MM.1S (cell line): ENCODE results near the gene NFKBIZ.

Source experiments
- DNase-seq: peaks from one replicate; pipeline ENCODE4 v3.0.0-alpha.2; 2015
- H2AFZ ChIP-seq: fragments of 300-600 bp; sonication (generic); 2 replicates; pipeline ENCODE4 v1.6.0; 2016; ENCODE audit warnings: antibody characterized with exemption, low read length
- H3F3A ChIP-seq: fragments of 300-600 bp; sonication (generic); 2 replicates; pipeline ENCODE4 v1.6.1; 2016; ENCODE audit warnings: mild to moderate bottlenecking, antibody characterized with exemption, low read length, moderate library complexity, mixed read lengths; ENCODE audit not compliant: insufficient read depth
- H3K27ac ChIP-seq: fragments of 300-600 bp; sonication (generic); 2 replicates; pipeline ENCODE4 v1.5.1; 2016; ENCODE audit warnings: mild to moderate bottlenecking, low read length
- H3K27me3 ChIP-seq: fragments of 300-600 bp; sonication (generic); replicated peaks from 2 replicates; pipeline ENCODE4 v1.6.0; 2016; ENCODE audit warnings: low read length; ENCODE audit not compliant: insufficient read depth
- H3K36me3 ChIP-seq: fragments of 300-600 bp; sonication (generic); replicated peaks from 2 replicates; pipeline ENCODE4 v1.6.1; 2016; ENCODE audit warnings: mild to moderate bottlenecking, low read length, mixed read lengths; ENCODE audit not compliant: insufficient read depth
- H3K4me1 ChIP-seq: fragments of 300-600 bp; sonication (generic); 2 replicates; pipeline ENCODE4 v1.6.1; 2016; ENCODE audit warnings: low read length, mixed read lengths
- H3K4me2 ChIP-seq: fragments of 300-600 bp; sonication (generic); 2 replicates; pipeline ENCODE4 v1.6.0; 2016; ENCODE audit warnings: low read depth, low read length
- H3K4me3 ChIP-seq: fragments of 300-600 bp; sonication (generic); 2 replicates; pipeline ENCODE4 v1.5.1; 2016; ENCODE audit warnings: low read length, mixed read lengths
- H3K79me2 ChIP-seq: fragments of 300-600 bp; sonication (generic); 2 replicates; pipeline ENCODE4 v1.6.1; 2016; ENCODE audit warnings: mixed run types, low read length, mixed read lengths
- H3K9ac ChIP-seq: fragments of 300-600 bp; sonication (generic); 2 replicates; pipeline ENCODE4 v1.6.1; 2016; ENCODE audit warnings: low read length, mixed read lengths
- H3K9me2 ChIP-seq: fragments of 300-600 bp; sonication (generic); replicated peaks from 2 replicates; pipeline ENCODE4 v1.6.1; 2016; ENCODE audit warnings: mild to moderate bottlenecking, low read length, mixed read lengths; ENCODE audit not compliant: insufficient read depth
- H3K9me3 ChIP-seq: fragments of 300-600 bp; sonication (generic); replicated peaks from 2 replicates; pipeline ENCODE4 v1.6.1; 2016; ENCODE audit warnings: mild to moderate bottlenecking, low read length, mixed read lengths; ENCODE audit not compliant: insufficient read depth
- H4K20me1 ChIP-seq: fragments of 300-600 bp; sonication (generic); 2 replicates; pipeline ENCODE4 v1.6.1; 2016; ENCODE audit warnings: mild to moderate bottlenecking, low read length, moderate library complexity, mixed read lengths; ENCODE audit not compliant: insufficient read depth
- EZH2 ChIP-seq: fragments of 300-600 bp; sonication (generic); optimal IDR thresholded peaks from 2 replicates; pipeline ENCODE3; 2017; ENCODE audit warnings: low read depth, mild to moderate bottlenecking, antibody characterized with exemption, low read length, mixed read lengths
- EZH2phosphoT487 ChIP-seq: fragments of 300-600 bp; sonication (generic); IDR thresholded peaks from 2 replicates; pipeline ENCODE4 v1.6.1; 2018; ENCODE audit warnings: antibody characterized with exemption, low read length
- TF ChIP-seq, protein P1 (sequence below): fragments of 300-600 bp; sonication (generic); IDR thresholded peaks from 2 replicates; pipeline ENCODE4 v1.5.1; 2016; ENCODE audit warnings: antibody characterized with exemption, low read length, mixed read lengths

The NFKBIZ gene

DNA sequence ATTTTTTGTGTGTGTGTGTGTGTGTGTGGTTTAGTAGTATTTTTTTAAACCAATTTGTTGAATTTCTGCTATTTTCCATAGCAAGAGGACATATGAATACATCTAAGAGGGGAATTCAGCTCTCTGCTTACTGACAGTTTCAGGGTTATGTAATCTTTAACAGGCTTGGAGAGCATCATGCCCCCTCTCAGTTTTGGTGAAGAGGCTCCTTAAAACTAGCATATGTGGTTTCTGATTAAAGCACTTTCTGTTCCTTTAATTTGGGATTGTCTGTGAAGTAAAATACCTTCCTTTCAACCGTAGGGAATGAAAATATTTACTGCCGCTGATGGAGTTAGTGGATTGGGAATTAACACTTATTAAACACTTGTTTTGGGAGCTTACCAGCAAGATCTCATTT lies 19.4 kb upstream of the NFKBIZ start:
- Histone ChIP-seq H3K4me3 (no peak overlapping the region), H2AFZ (no peak overlapping the region), H3K27me3 (no peaks in the 10 kb centered on the region), H3K27ac (no peak overlapping the region), H3F3A (peaks cover 31% of the 10 kb centered on the region), H3K9me2 (no peaks in the 10 kb centered on the region), H3K4me2 (no peak overlapping the region), H3K36me3 (no peaks in the 10 kb centered on the region), H3K79me2 (peaks cover 26% of the 10 kb centered on the region), H3K4me1 (peaks cover 43% of the 10 kb centered on the region), H3K9ac (no peak overlapping the region), H4K20me1 (peaks cover 4% of the 10 kb centered on the region), H3K9me3 (no peaks in the 10 kb centered on the region)
- TF ChIP-seq EZH2phosphoT487 (no peak), EZH2 (no peak)
- TF ChIP-seq, protein P1, sequence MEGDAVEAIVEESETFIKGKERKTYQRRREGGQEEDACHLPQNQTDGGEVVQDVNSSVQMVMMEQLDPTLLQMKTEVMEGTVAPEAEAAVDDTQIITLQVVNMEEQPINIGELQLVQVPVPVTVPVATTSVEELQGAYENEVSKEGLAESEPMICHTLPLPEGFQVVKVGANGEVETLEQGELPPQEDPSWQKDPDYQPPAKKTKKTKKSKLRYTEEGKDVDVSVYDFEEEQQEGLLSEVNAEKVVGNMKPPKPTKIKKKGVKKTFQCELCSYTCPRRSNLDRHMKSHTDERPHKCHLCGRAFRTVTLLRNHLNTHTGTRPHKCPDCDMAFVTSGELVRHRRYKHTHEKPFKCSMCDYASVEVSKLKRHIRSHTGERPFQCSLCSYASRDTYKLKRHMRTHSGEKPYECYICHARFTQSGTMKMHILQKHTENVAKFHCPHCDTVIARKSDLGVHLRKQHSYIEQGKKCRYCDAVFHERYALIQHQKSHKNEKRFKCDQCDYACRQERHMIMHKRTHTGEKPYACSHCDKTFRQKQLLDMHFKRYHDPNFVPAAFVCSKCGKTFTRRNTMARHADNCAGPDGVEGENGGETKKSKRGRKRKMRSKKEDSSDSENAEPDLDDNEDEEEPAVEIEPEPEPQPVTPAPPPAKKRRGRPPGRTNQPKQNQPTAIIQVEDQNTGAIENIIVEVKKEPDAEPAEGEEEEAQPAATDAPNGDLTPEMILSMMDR, result no peak
- DNase-seq, result no peak

DNA sequence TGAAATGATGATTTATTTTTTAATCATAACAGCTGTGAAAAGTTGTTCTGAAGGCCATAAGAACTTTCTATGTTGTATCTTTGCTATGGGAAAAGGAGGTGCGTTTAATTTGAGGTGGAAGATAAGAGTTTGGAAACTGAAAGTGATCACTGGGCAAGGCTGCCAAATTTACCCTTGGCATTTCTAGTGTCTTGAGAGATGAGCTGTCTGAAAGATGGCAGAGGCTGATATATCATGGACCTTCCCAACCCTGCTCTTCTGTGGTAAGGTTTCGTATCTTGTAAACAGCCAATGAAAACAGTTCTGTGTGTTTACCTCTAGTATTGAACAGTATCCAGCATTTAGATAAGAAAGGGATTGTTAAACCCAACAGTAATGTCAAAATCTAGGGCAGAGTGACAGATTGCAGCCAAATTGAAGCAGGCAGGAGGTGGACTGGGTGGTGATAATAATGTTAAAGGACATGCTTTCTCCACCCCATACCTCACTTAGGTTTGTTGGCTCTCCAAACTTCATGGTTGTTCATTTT lies 15.8 kb upstream of the NFKBIZ start:
- Histone ChIP-seq H3K9me3 (no peaks in the 10 kb centered on the region), H3K27ac (no peak overlapping the region), H3K79me2 (peaks cover 11% of the 10 kb centered on the region), H4K20me1 (no peaks in the 10 kb centered on the region), H2AFZ (no peak overlapping the region), H3F3A (peaks cover under 1% of the 10 kb centered on the region), H3K27me3 (no peaks in the 10 kb centered on the region), H3K9ac (no peak overlapping the region), H3K4me1 (peaks cover 29% of the 10 kb centered on the region), H3K36me3 (no peaks in the 10 kb centered on the region), H3K4me3 (no peak overlapping the region), H3K4me2 (peak overlapping the region; percentile 12; the same call in 1 of the 2 replicates), H3K9me2 (no peaks in the 10 kb centered on the region)
- peak; percentile 39 for DNase-seq
- no peak for TF ChIP-seq EZH2phosphoT487
- TF ChIP-seq EZH2, result no peak
- TF ChIP-seq, protein P1, result no peak

DNA sequence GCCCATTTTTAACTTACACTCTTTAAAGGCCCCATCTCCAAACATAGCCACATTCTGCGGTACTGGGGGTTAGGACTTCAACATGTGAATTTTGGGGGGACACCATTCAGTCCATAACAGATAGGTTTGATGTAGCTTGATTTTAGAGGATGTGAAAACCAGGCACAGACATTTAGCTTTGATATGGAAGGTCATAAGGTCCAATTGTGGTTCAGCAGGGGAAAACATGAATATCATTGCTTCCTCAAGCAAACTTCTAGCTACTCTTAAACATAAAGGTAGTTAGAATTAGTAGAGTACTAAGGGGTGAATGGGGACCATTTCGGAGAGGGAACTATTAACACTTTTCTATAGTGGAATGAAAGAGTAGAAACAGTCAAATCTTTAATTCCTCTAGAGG lies 13.6 kb upstream of the NFKBIZ start:
- Histone ChIP-seq H3K9ac (no peak overlapping the region), H3K4me2 (no peak overlapping the region), H3K4me1 (peaks cover 18% of the 10 kb centered on the region), H3K36me3 (no peaks in the 10 kb centered on the region), H3K9me2 (no peaks in the 10 kb centered on the region), H3K79me2 (no peaks in the 10 kb centered on the region), H3F3A (no peaks in the 10 kb centered on the region), H3K4me3 (no peak overlapping the region), H4K20me1 (no peaks in the 10 kb centered on the region), H3K27ac (no peak overlapping the region), H3K27me3 (no peaks in the 10 kb centered on the region), H2AFZ (no peak overlapping the region), H3K9me3 (no peaks in the 10 kb centered on the region)
- DNase-seq, result no peak
- TF ChIP-seq, protein P1, result no peak
- TF ChIP-seq EZH2phosphoT487 (no peak), EZH2 (no peak)
